GM23338 (cell line): ENCODE data around the gene DLG2. TPM values are rescaled to one million over a fixed set of nuclear protein-coding genes. Genes with fewer than 3 reads are reported as not detected.

Experiments
- ATAC-seq: fragments of 200-7000 bp; cut with Tn5 transposase; 3 replicates; pipeline ENCODE4 v1.9.1; 2020
- DNase-seq: peaks from one replicate; pipeline ENCODE4 v3.0.0-alpha.2; 2015; ENCODE audit warnings: low spot score
- H2AFZ ChIP-seq: fragments of 200-600 bp; sonication (generic); 2 replicates; pipeline ENCODE4 v1.8.0; 2016; ENCODE audit warnings: antibody characterized with exemption, mild to moderate bottlenecking, moderate library complexity
- H3F3A ChIP-seq: fragments of 200-600 bp; sonication (generic); replicated peaks from 2 replicates; pipeline ENCODE4 v1.8.0; 2017; ENCODE audit warnings: antibody characterized with exemption, mixed run types, low read depth
- H3K27ac ChIP-seq: fragments of 200-600 bp; sonication (generic); 2 replicates; pipeline ENCODE4 v1.6.1; 2016; ENCODE audit warnings: low read depth
- H3K27me3 ChIP-seq: fragments of 200-600 bp; sonication (generic); 2 replicates; pipeline ENCODE4 v1.8.0; 2016; ENCODE audit warnings: mild to moderate bottlenecking, mixed run types, moderate library complexity; ENCODE audit not compliant: insufficient read depth
- H3K36me3 ChIP-seq: fragments of 200-600 bp; sonication (generic); 2 replicates; pipeline ENCODE4 v1.8.0; 2016; ENCODE audit warnings: mild to moderate bottlenecking; ENCODE audit not compliant: insufficient read depth
- H3K4me1 ChIP-seq: fragments of 200-600 bp; sonication (generic); 2 replicates; pipeline ENCODE4 v1.8.0; 2016; ENCODE audit warnings: mild to moderate bottlenecking, moderate library complexity; ENCODE audit not compliant: insufficient read depth
- H3K4me2 ChIP-seq: fragments of 200-600 bp; sonication (generic); 2 replicates; pipeline ENCODE4 v1.7.1; 2017; ENCODE audit warnings: mixed run types
- H3K4me3 ChIP-seq: fragments of 200-600 bp; sonication (generic); 2 replicates; pipeline ENCODE4 v1.6.1; 2016; ENCODE audit warnings: mixed run types
- H3K79me2 ChIP-seq: fragments of 200-600 bp; sonication (generic); replicated peaks from 2 replicates; pipeline ENCODE4 v1.8.0; 2017; ENCODE audit warnings: mild to moderate bottlenecking; ENCODE audit not compliant: insufficient read depth
- H3K9me2 ChIP-seq: fragments of 200-600 bp; sonication (generic); 2 replicates; pipeline ENCODE4 v1.8.0; 2017; ENCODE audit not compliant: insufficient read depth
- H4K20me1 ChIP-seq: fragments of 200-600 bp; sonication (generic); replicated peaks from 2 replicates; pipeline ENCODE4 v1.8.0; 2017; ENCODE audit warnings: mild to moderate bottlenecking; ENCODE audit not compliant: insufficient read depth
- H3K27ac Mint-ChIP-seq: 2 replicates; pipeline ENCODE4 v1.8.0; 2020; ENCODE audit warnings: inconsistent platforms, mild to moderate bottlenecking, moderate library complexity, mixed read lengths
- H3K27me3 Mint-ChIP-seq: 3 replicates; pipeline ENCODE4 v1.8.0; 2022; ENCODE audit warnings: low read depth, mild to moderate bottlenecking, moderate library complexity, mixed read lengths, inconsistent platforms; ENCODE audit not compliant: insufficient read depth, poor library complexity
- H3K36me3 Mint-ChIP-seq: 3 replicates; pipeline ENCODE4 v1.8.0; 2021; ENCODE audit warnings: low read depth, mild to moderate bottlenecking, inconsistent platforms, moderate library complexity, mixed read lengths
- H3K4me1 Mint-ChIP-seq: 3 replicates; pipeline ENCODE4 v1.8.0; 2020; ENCODE audit warnings: mild to moderate bottlenecking, inconsistent platforms, mixed read lengths
- H3K4me3 Mint-ChIP-seq: 3 replicates; pipeline ENCODE4 v1.8.0; 2021; ENCODE audit warnings: moderate library complexity, mild to moderate bottlenecking, inconsistent platforms, mixed read lengths
- H3K9me3 Mint-ChIP-seq: 3 replicates; pipeline ENCODE4 v1.8.0; 2020; ENCODE audit warnings: moderate library complexity, mild to moderate bottlenecking, inconsistent platforms, mixed read lengths
- EZH2 ChIP-seq: fragments of 200-600 bp; sonication (generic); IDR thresholded peaks from one replicate; pipeline ENCODE4 v1.8.0; 2017; ENCODE audit warnings: antibody characterized with exemption, mild to moderate bottlenecking, low read depth; ENCODE audit not compliant: unreplicated experiment
- polyA plus RNA-seq: library from polyadenylated mRNA; unstranded; fragments of >200 nt; fragmentation: Nextera tagmentation; extraction: Ambion mirVana; gene quantifications from 2 replicates; pipeline ENCODE4 v1.2.1, GENCODE V29; 2016
- total RNA-seq: library from RNA; depleted of rRNA; stranded (reverse); fragments of >200 nt; shearing (Covaris generic); gene quantifications from 2 replicates; pipeline ENCODE4 v1.2.3, GENCODE V29; 2014
- TF ChIP-seq, protein P1 (sequence below): fragments of 250-450 bp; sonication (Bioruptor Pico); IDR thresholded peaks from 2 replicates; pipeline ENCODE4 v1.5.0; 2020; ENCODE audit warnings: mild to moderate bottlenecking, moderate library complexity

DLG2 gene
- total and polyA plus RNA-seq, 2 experiments from 2014 or later: 19.8 to 21.5 TPM

GRCh38 chr11:83693306-83693992, 1933.7 kb downstream of the DLG2 start:
- H3K4me2 ChIP-seq: peak overlapping the region; percentile 4; the same call in 1 of the 2 replicates
- ATAC-seq: peak; percentile 64

More at GRCh38 chr11:83693306-83693992, 1933.7 kb downstream of the DLG2 start:
- Histone ChIP-seq H3K27me3 (no peaks in the 10 kb centered on the region), H3K27ac (no peak overlapping the region), H3K4me1 (peaks cover 22% of the 10 kb centered on the region), H3K9me2 (no peaks in the 10 kb centered on the region), H2AFZ (no peak overlapping the region), H3F3A (no peaks in the 10 kb centered on the region), H3K4me3 (no peak overlapping the region), H3K79me2 (no peaks in the 10 kb centered on the region), H4K20me1 (no peaks in the 10 kb centered on the region), H3K36me3 (no peaks in the 10 kb centered on the region)
- TF ChIP-seq, protein P1, sequence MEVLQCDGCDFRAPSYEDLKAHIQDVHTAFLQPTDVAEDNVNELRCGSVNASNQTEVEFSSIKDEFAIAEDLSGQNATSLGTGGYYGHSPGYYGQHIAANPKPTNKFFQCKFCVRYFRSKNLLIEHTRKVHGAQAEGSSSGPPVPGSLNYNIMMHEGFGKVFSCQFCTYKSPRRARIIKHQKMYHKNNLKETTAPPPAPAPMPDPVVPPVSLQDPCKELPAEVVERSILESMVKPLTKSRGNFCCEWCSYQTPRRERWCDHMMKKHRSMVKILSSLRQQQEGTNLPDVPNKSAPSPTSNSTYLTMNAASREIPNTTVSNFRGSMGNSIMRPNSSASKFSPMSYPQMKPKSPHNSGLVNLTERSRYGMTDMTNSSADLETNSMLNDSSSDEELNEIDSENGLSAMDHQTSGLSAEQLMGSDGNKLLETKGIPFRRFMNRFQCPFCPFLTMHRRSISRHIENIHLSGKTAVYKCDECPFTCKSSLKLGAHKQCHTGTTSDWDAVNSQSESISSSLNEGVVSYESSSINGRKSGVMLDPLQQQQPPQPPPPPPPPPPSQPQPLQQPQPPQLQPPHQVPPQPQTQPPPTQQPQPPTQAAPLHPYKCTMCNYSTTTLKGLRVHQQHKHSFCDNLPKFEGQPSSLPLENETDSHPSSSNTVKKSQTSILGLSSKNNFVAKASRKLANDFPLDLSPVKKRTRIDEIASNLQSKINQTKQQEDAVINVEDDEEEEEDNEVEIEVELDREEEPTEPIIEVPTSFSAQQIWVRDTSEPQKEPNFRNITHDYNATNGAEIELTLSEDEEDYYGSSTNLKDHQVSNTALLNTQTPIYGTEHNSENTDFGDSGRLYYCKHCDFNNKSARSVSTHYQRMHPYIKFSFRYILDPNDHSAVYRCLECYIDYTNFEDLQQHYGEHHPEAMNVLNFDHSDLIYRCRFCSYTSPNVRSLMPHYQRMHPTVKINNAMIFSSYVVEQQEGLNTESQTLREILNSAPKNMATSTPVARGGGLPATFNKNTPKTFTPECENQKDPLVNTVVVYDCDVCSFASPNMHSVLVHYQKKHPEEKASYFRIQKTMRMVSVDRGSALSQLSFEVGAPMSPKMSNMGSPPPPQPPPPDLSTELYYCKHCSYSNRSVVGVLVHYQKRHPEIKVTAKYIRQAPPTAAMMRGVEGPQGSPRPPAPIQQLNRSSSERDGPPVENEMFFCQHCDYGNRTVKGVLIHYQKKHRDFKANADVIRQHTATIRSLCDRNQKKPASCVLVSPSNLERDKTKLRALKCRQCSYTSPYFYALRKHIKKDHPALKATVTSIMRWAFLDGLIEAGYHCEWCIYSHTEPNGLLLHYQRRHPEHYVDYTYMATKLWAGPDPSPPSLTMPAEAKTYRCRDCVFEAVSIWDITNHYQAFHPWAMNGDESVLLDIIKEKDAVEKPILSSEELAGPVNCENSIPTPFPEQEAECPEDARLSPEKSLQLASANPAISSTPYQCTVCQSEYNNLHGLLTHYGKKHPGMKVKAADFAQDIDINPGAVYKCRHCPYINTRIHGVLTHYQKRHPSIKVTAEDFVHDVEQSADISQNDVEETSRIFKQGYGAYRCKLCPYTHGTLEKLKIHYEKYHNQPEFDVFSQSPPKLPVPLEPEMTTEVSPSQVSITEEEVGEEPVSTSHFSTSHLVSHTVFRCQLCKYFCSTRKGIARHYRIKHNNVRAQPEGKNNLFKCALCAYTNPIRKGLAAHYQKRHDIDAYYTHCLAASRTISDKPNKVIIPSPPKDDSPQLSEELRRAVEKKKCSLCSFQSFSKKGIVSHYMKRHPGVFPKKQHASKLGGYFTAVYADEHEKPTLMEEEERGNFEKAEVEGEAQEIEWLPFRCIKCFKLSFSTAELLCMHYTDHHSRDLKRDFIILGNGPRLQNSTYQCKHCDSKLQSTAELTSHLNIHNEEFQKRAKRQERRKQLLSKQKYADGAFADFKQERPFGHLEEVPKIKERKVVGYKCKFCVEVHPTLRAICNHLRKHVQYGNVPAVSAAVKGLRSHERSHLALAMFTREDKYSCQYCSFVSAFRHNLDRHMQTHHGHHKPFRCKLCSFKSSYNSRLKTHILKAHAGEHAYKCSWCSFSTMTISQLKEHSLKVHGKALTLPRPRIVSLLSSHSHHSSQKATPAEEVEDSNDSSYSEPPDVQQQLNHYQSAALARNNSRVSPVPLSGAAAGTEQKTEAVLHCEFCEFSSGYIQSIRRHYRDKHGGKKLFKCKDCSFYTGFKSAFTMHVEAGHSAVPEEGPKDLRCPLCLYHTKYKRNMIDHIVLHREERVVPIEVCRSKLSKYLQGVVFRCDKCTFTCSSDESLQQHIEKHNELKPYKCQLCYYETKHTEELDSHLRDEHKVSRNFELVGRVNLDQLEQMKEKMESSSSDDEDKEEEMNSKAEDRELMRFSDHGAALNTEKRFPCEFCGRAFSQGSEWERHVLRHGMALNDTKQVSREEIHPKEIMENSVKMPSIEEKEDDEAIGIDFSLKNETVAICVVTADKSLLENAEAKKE (CRISPR knock-in tag): no peak
- TF ChIP-seq EZH2: no peak
- DNase-seq: peak; percentile 44
- Mint-ChIP-seq H3K4me1 (peaks cover 19% of the 10 kb centered on the region), H3K27ac (peak overlapping the region; percentile 53; the same call in 1 of the 2 replicates), H3K36me3 (no peaks in the 10 kb centered on the region), H3K9me3 (no peaks in the 10 kb centered on the region), H3K27me3 (peaks cover 2% of the 10 kb centered on the region), H3K4me3 (no peak overlapping the region)
